Transverse colon (tissue), 4 donors: ENCODE data around the gene PDHA1.

ENCODE experiments used
- EP300 ChIP-seq: sonication (generic); formaldehyde crosslinking; IDR thresholded peaks from one replicate; pipeline ENCODE4 v1.6.1; 2017; ENCODE audit warnings: antibody characterized with exemption, low read depth
- POLR2A ChIP-seq: fragments of 450-650 bp; IDR thresholded peaks from one replicate; pipeline ENCODE4 v1.6.1; 2016; ENCODE audit warnings: antibody characterized with exemption, mild to moderate bottlenecking, moderate library complexity
- POLR2AphosphoS5 ChIP-seq, 3 donors: sonication (generic); formaldehyde crosslinking; IDR thresholded peaks; one replicate each; pipeline ENCODE4 v1.6.1; 2016; ENCODE audit warnings: antibody characterized with exemption in 3 of 3
- TF ChIP-seq, protein P1 (sequence below), 5 experiments: fragments of 200-600 bp in 3 of 5; fragments of 450-650 bp in 2 of 5; sonication (generic) in 3 of 5; IDR thresholded peaks; 1 replicate in 2 of 5; 2 replicates in 3 of 5; pipeline ENCODE4 v1.5.1; 2016 to 2017; ENCODE audit warnings: antibody characterized with exemption in 5 of 5, inconsistent platforms in 3 of 5, mild to moderate bottlenecking in 2 of 5, moderate library complexity in 1 of 5

DNA sequence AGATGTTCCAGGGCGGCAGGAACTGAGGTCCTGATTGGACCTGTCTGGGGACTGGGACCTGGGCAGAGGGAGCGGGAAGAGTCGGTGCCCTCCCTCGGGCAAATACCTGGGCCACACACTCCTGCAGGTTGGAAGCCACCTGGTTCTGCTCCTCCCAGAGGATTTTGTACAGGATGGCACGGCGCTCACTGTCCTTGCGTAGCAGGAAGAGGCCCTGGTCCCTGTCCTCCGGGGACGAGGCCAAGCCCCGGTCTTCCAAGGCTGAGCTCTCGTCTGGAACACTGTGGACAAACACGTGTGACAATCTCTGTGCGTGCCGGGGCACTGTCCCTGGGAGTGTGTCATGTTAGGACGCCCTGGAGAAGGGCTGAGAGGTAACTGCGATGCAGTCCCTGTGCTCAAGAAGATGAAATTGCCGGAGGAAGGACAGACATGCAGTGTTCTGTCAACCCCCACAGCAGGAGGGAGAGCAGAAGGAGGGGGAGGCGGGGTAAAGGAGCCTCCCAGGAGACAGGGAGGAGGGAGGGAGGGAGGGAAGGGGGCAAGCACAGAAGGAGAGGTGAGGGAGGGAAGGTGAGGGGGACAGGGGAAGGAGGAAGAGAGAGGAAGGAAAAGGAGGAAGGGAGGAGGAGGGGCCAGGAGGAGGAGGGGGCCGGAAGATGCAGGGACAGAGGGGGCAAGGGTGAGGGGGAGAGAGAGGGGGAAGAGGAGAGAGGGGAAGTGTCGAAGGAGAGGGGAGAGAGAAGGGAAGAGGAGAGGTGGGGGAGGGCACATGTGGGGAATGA lies 29.0 kb downstream of the PDHA1 start:
- TF ChIP-seq POLR2AphosphoS5 (IDR thresholded peaks at IDR 0.05), result no peak
- TF ChIP-seq, protein P1, sequence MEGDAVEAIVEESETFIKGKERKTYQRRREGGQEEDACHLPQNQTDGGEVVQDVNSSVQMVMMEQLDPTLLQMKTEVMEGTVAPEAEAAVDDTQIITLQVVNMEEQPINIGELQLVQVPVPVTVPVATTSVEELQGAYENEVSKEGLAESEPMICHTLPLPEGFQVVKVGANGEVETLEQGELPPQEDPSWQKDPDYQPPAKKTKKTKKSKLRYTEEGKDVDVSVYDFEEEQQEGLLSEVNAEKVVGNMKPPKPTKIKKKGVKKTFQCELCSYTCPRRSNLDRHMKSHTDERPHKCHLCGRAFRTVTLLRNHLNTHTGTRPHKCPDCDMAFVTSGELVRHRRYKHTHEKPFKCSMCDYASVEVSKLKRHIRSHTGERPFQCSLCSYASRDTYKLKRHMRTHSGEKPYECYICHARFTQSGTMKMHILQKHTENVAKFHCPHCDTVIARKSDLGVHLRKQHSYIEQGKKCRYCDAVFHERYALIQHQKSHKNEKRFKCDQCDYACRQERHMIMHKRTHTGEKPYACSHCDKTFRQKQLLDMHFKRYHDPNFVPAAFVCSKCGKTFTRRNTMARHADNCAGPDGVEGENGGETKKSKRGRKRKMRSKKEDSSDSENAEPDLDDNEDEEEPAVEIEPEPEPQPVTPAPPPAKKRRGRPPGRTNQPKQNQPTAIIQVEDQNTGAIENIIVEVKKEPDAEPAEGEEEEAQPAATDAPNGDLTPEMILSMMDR (IDR thresholded peaks at IDR 0.05), result no peak
- TF ChIP-seq POLR2A, result no peak
- TF ChIP-seq EP300, result no peak
